Neural progenitor cell (in vitro differentiated cells): ENCODE data around the gene SSBP2.

Experiments
- CTCF ChIP-seq: fragments of 200-600 bp; sonication (generic); IDR thresholded peaks from 2 replicates; pipeline ENCODE4 v1.5.1; 2017; ENCODE audit warnings: antibody characterized with exemption, mild to moderate bottlenecking
- EZH2 ChIP-seq: fragments of 200-600 bp; sonication (generic); IDR thresholded peaks from 2 replicates; pipeline ENCODE4 v1.6.1; 2017; ENCODE audit warnings: antibody characterized with exemption, mild to moderate bottlenecking, moderate library complexity
- EZH2phosphoT487 ChIP-seq: fragments of 200-600 bp; sonication (generic); IDR thresholded peaks from 2 replicates; pipeline ENCODE4 v1.6.1; 2017; ENCODE audit warnings: antibody characterized with exemption

- TF ChIP-seq CTCF (no peak), EZH2 (no peak), EZH2phosphoT487 (no peak)
Observed at GRCh38 chr5:81450940-81451339, 300.0 kb downstream of the SSBP2 start.
